Lower lobe of right lung (tissue), 2 donors: Measurements from ENCODE around the gene TNIK. TPM values are rescaled to one million over a fixed set of nuclear protein-coding genes. Genes with fewer than 3 reads are reported as not detected.

Experiments used
- ATAC-seq, 2 donors: fragments of 200-7000 bp; cut with Tn5 transposase; one replicate each; pipeline ENCODE4 v1.9.1; 2020 to 2022; ENCODE audit warnings: mild to moderate bottlenecking in 2 of 2, moderate library complexity in 2 of 2
- DNase-seq: peaks from one replicate; pipeline ENCODE4 v3.0.0-alpha.2; 2020
- H3K27ac ChIP-seq: fragments of 200-600 bp; one replicate; pipeline ENCODE4 v1.8.0; 2022
- H3K27me3 ChIP-seq: fragments of 200-600 bp; one replicate; pipeline ENCODE4 v1.8.0; 2022; ENCODE audit warnings: low read depth
- H3K36me3 ChIP-seq: fragments of 200-600 bp; one replicate; pipeline ENCODE4 v1.8.0; 2022; ENCODE audit warnings: mild to moderate bottlenecking
- H3K4me1 ChIP-seq: fragments of 200-600 bp; one replicate; pipeline ENCODE4 v1.8.0; 2022
- H3K4me3 ChIP-seq: fragments of 200-600 bp; one replicate; pipeline ENCODE4 v1.8.0; 2022; ENCODE audit warnings: mild to moderate bottlenecking
- H3K9me3 ChIP-seq: fragments of 200-600 bp; one replicate; pipeline ENCODE4 v1.8.0; 2022
- CTCF ChIP-seq: fragments of 200-600 bp; IDR thresholded peaks from one replicate; pipeline ENCODE4 v1.8.0; 2022; ENCODE audit warnings: antibody characterized with exemption, mild to moderate bottlenecking
- intact Hi-C: fragments of 100-400 bp; cut with DNase I; formaldehyde crosslinking; loops from one replicate; pipeline ENCODE4 v1.11.0; 2022
- total RNA-seq: library from RNA; stranded (reverse); fragmentation: NEBNext Ultra II Directional; extraction: Animal tissue kit (Norgen Biotek cat#: 25700); gene quantifications from one replicate; pipeline ENCODE4 v1.2.1, GENCODE V29; 2021
- donor health status: DM: no; HTN: yes; CAD: no; lungs with severe emphysema.

Gene TNIK
- total RNA-seq, 1 donor from 2014 or later, result 29.3 TPM

GRCh38 chr3:171184372-171184771 is 275.8 kb downstream of the TNIK start:
- no peak for DNase-seq
- Histone ChIP-seq H3K4me3 (no peak overlapping the region), H3K36me3 (no peaks in the 10 kb centered on the region), H3K9me3 (no peaks in the 10 kb centered on the region), H3K4me1 (peaks cover 6% of the 10 kb centered on the region), H3K27me3 (no peaks in the 10 kb centered on the region), H3K27ac (no peak overlapping the region)
- intact Hi-C loops, result no loop called here
- no peak for TF ChIP-seq CTCF
- no peak for ATAC-seq

- Histone ChIP-seq H3K27me3 (no peaks in the 10 kb centered on the region), H3K36me3 (no peaks in the 10 kb centered on the region), H3K9me3 (no peaks in the 10 kb centered on the region), H3K4me1 (peaks cover 6% of the 10 kb centered on the region), H3K4me3 (no peak overlapping the region), H3K27ac (no peak overlapping the region)
- no peak for ATAC-seq
- DNase-seq, result no peak
- intact Hi-C loops, result no loop called here
- TF ChIP-seq CTCF, result no peak
These were observed 277.2 kb downstream of the TNIK start for GRCh38 chr3:171183042-171183441.

GRCh38 chr3:171181907-171182690 is 278.1 kb downstream of the TNIK start:
- intact Hi-C loops, result no loop called here
- Histone ChIP-seq H3K27me3 (no peaks in the 10 kb centered on the region), H3K27ac (no peak overlapping the region), H3K4me1 (peaks cover 1% of the 10 kb centered on the region), H3K4me3 (no peak overlapping the region), H3K36me3 (peaks cover 1% of the 10 kb centered on the region), H3K9me3 (no peaks in the 10 kb centered on the region)
- DNase-seq (no peak), ATAC-seq (no peak)
- no peak for TF ChIP-seq CTCF

DNA sequence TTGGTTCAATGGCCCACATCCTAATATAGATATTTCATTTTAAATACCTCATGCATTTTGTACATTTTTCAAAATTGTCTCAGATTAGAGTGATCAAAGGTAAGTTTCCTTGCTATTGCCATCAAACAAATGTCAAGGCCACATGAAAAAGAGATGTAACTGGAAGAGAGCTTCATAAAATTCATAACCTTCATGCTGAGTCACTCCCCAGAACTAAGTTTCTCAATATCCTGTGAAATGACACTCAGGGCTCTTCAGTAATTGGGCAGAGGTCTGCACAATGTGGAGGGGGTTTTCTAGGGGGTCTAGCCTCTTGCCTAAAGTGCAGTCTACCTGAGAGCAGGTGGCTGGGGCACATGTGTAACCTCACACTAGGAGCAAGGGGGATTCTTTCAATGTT is 281.5 kb downstream of the TNIK start:
- ATAC-seq (no peak), DNase-seq (no peak)
- H3K4me3 ChIP-seq, result no peak overlapping the region
- no peaks in the 10 kb centered on the region for H3K9me3 ChIP-seq
- peaks cover 8% of the 10 kb centered on the region for H3K4me1 ChIP-seq
- peaks cover 9% of the 10 kb centered on the region for H3K36me3 ChIP-seq
- intact Hi-C loops, result no loop called here
- H3K27ac ChIP-seq, result no peak overlapping the region
- no peak for TF ChIP-seq CTCF
- H3K27me3 ChIP-seq, result no peaks in the 10 kb centered on the region

DNA sequence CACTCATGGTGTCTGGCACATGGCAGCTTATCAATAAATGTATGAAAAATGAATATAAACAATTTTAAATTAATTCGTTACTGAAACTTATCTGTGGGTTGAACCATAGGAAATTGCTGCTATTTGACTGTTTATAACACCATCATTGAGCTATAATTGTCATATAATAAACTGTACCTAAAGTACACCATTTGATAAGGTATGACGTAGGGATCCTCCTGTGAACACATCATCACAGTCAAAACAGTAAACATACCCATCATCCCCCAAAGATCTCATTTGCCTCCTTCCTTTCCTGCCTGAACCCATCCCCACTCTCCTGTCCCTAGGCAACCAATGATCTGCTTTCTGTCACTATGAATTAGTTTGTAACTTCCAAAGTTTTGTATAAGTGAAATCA is 282.7 kb downstream of the TNIK start:
- no peak overlapping the region for H3K4me3 ChIP-seq
- no peaks in the 10 kb centered on the region for H3K9me3 ChIP-seq
- no peaks in the 10 kb centered on the region for H3K27me3 ChIP-seq
- H3K4me1 ChIP-seq, result peaks cover 8% of the 10 kb centered on the region
- intact Hi-C loops, result no loop called here
- H3K27ac ChIP-seq, result no peak overlapping the region
- H3K36me3 ChIP-seq, result peaks cover 9% of the 10 kb centered on the region
- no peak for TF ChIP-seq CTCF
- ATAC-seq (no peak), DNase-seq (no peak)
